Measurements from ENCODE around the gene EHBP1. TPM values are rescaled to one million over a fixed set of nuclear protein-coding genes. Genes with fewer than 3 reads are reported as not detected.
A peak's percentile ranks its signal among the peaks of the same experiment; 100 is the strongest.

The EHBP1 gene
- total and polyA plus RNA-seq, 7 experiments from 2014 or later: 12.3 to 31.5 (median 27.7) TPM

GRCh38 chr2:62698653-62699052 is 6.9 kb upstream of the EHBP1 start:
- Histone ChIP-seq H3K27ac (ENCODE audit: low read depth, low read length) (no peak overlapping the region), H3K27me3 (ENCODE audit: control insufficient read depth in 2 of 2, insufficient read depth in 2 of 2, low read length in 2 of 2) (peaks cover 3 to 4% of the 10 kb centered on the region in 2 donors), H3K36me3 (ENCODE audit: control insufficient read depth in 2 of 3, insufficient read depth in 3 of 3, low read length in 3 of 3) (no peaks in the 10 kb centered on the region), H3K4me3 (ENCODE audit: low read length) (no peak overlapping the region), H3K4me1 (ENCODE audit: control insufficient read depth in 2 of 2, insufficient read depth in 2 of 2, low read length in 2 of 2) (no peaks in the 10 kb centered on the region), H3K9me3 (ENCODE audit: control insufficient read depth in 2 of 3, low read length in 3 of 3) (no peaks in the 10 kb centered on the region)
- no peak overlapping the region for H3K27ac Mint-ChIP-seq
- H3K4me3 Mint-ChIP-seq: no peak overlapping the region
- no peaks in the 10 kb centered on the region for H3K36me3 Mint-ChIP-seq
- H3K9me3 Mint-ChIP-seq: peaks cover 0 to 1% (median 0%) of the 10 kb centered on the region in 11 donors
- intact Hi-C loops (cut with micrococcal nuclease): no loop called here
- ATAC-seq (no peak), DNase-seq (no peak)
- ChIA-PET CTCF (no interaction called here), POLR2A (no interaction called here)
- H3K27me3 Mint-ChIP-seq: peaks cover 11 to 27% (median 17%) of the 10 kb centered on the region in 5 donors
- H3K4me1 Mint-ChIP-seq: no peaks in the 10 kb centered on the region

- Mint-ChIP-seq H3K4me3 (peak overlapping the region; percentile 83 to 98 (median 92)), H3K4me1 (peaks cover 24 to 42% (median 31%) of the 10 kb centered on the region in 7 donors), H3K36me3 (peaks cover 0 to 14% (median 10%) of the 10 kb centered on the region in 5 donors), H3K9me3 (peaks cover 0 to 6% (median 0%) of the 10 kb centered on the region in 11 donors), H3K27ac (peak overlapping the region; percentile 45 to 91 (median 84)), H3K27me3 (peaks cover 0 to 13% (median 0%) of the 10 kb centered on the region in 5 donors)
- DNase-seq (peak in 1 of 9 donors; percentile 0), ATAC-seq (no peak)
- H3K36me3 ChIP-seq (ENCODE audit: control insufficient read depth in 2 of 3, insufficient read depth in 3 of 3, low read length in 3 of 3): peaks cover 0 to 6% (median 0%) of the 10 kb centered on the region in 3 experiments
- H3K4me3 ChIP-seq (ENCODE audit: low read length): peak overlapping the region; percentile 82
- intact Hi-C loops (cut with micrococcal nuclease): loop anchor here (1.0 to 10.0 kb wide), 23 partner anchors 199 to 1948 kb away; partner anchors contain the start of genes CCT4 (in 2 of the 2), COMMD1 (in 2 of the 2), MDH1 (in 2 of the 2) and PAPOLG (in 2 of the 2)
- POLR2A ChIA-PET: interaction anchor here (2.1 kb wide), 1 partner anchor 11 kb away, joined by 7 read pairs; no protein-coding TSS in a partner anchor
- no peaks in the 10 kb centered on the region for H3K9me3 ChIP-seq (ENCODE audit: control insufficient read depth in 2 of 3, low read length in 3 of 3)
- CTCF ChIA-PET: no interaction called here
- peak overlapping the region; percentile 72 for H3K27ac ChIP-seq (ENCODE audit: low read depth, low read length)
- peaks cover 0 to 21% of the 10 kb centered on the region in 2 donors for H3K4me1 ChIP-seq (ENCODE audit: control insufficient read depth in 2 of 2, insufficient read depth in 2 of 2, low read length in 2 of 2)
- no peaks in the 10 kb centered on the region for H3K27me3 ChIP-seq (ENCODE audit: control insufficient read depth in 2 of 2, insufficient read depth in 2 of 2, low read length in 2 of 2)
Observed at GRCh38 chr2:62704654-62705006, 883 bp upstream of the EHBP1 start.

- Mint-ChIP-seq H3K4me1 (peaks cover 24 to 49% (median 32%) of the 10 kb centered on the region in 7 donors), H3K27me3 (peaks cover 0 to 13% (median 0%) of the 10 kb centered on the region in 5 donors), H3K36me3 (peaks cover 0 to 15% (median 10%) of the 10 kb centered on the region in 5 donors), H3K9me3 (peaks cover 0 to 6% (median 0%) of the 10 kb centered on the region in 11 donors), H3K4me3 (peak overlapping the region; percentile 83 to 98 (median 92)), H3K27ac (peak overlapping the region; percentile 76 to 93 (median 84))
- Histone ChIP-seq H3K27me3 (ENCODE audit: control insufficient read depth in 2 of 2, insufficient read depth in 2 of 2, low read length in 2 of 2) (no peaks in the 10 kb centered on the region), H3K36me3 (ENCODE audit: control insufficient read depth in 2 of 3, insufficient read depth in 3 of 3, low read length in 3 of 3) (peaks cover 0 to 6% (median 0%) of the 10 kb centered on the region in 3 experiments), H3K9me3 (ENCODE audit: control insufficient read depth in 2 of 3, low read length in 3 of 3) (no peaks in the 10 kb centered on the region), H3K4me3 (ENCODE audit: low read length) (peak overlapping the region; percentile 82), H3K27ac (ENCODE audit: low read depth, low read length) (peak overlapping the region; percentile 72), H3K4me1 (ENCODE audit: control insufficient read depth in 2 of 2, insufficient read depth in 2 of 2, low read length in 2 of 2) (peaks cover 0 to 25% of the 10 kb centered on the region in 2 donors)
- POLR2A ChIA-PET: interaction anchor here (0.5 to 2.1 kb wide), 3 partner anchors 9 to 796 kb away, joined by 3 to 7 read pairs (median 3); no protein-coding TSS in a partner anchor
- CTCF ChIA-PET: interaction anchor here (0.6 kb wide), 1 partner anchor 883 kb away, joined by 3 read pairs; the partner anchor contains the start of gene MDH1
- intact Hi-C loops (cut with micrococcal nuclease): loop anchor here (1.0 to 10.0 kb wide), 24 partner anchors 69 to 1950 kb away; partner anchors contain the start of genes CCT4 (in 2 of the 2), COMMD1 (in 2 of the 2), MDH1 (in 2 of the 2) and PAPOLG (in 2 of the 2)
- DNase-seq: peak in 4 of 9 donors; percentile 5 to 12 (median 10)
- peak; percentile 13 for ATAC-seq
Observed at GRCh38 chr2:62705859-62706720, 577 bp downstream of the EHBP1 start.

GRCh38 chr2:62706721-62707521 is 1.4 kb downstream of the EHBP1 start:
- peaks cover 0 to 6% (median 0%) of the 10 kb centered on the region in 3 experiments for H3K36me3 ChIP-seq (ENCODE audit: control insufficient read depth in 2 of 3, insufficient read depth in 3 of 3, low read length in 3 of 3)
- H3K4me3 Mint-ChIP-seq: peak overlapping the region; percentile 83 to 98 (median 92)
- H3K9me3 Mint-ChIP-seq: peaks cover 0 to 6% (median 0%) of the 10 kb centered on the region in 11 donors
- CTCF ChIA-PET: interaction anchor here (0.6 kb wide), 1 partner anchor 804 kb away, joined by 3 read pairs; no protein-coding TSS in a partner anchor
- H3K27me3 ChIP-seq (ENCODE audit: control insufficient read depth in 2 of 2, insufficient read depth in 2 of 2, low read length in 2 of 2): no peaks in the 10 kb centered on the region
- POLR2A ChIA-PET: no interaction called here
- intact Hi-C loops (cut with micrococcal nuclease): loop anchor here (2.0 to 10.0 kb wide), 12 partner anchors 68 to 1950 kb away; partner anchors contain the start of genes AFTPH (in 1 of the 2), COMMD1 (in 1 of the 2), OTX1 (in 1 of the 2) and PAPOLG (in 1 of the 2)
- H3K27ac Mint-ChIP-seq: peak overlapping the region; percentile 60 to 93 (median 76)
- peak overlapping the region; percentile 82 for H3K4me3 ChIP-seq (ENCODE audit: low read length)
- H3K36me3 Mint-ChIP-seq: peaks cover 0 to 15% (median 10%) of the 10 kb centered on the region in 5 donors
- peaks cover 0 to 25% of the 10 kb centered on the region in 2 donors for H3K4me1 ChIP-seq (ENCODE audit: control insufficient read depth in 2 of 2, insufficient read depth in 2 of 2, low read length in 2 of 2)
- ATAC-seq (no peak), DNase-seq (no peak)
- peaks cover 24 to 49% (median 32%) of the 10 kb centered on the region in 7 donors for H3K4me1 Mint-ChIP-seq
- peaks cover 0 to 13% (median 0%) of the 10 kb centered on the region in 5 donors for H3K27me3 Mint-ChIP-seq
- H3K9me3 ChIP-seq (ENCODE audit: control insufficient read depth in 2 of 3, low read length in 3 of 3): no peaks in the 10 kb centered on the region
- peak overlapping the region; percentile 72 for H3K27ac ChIP-seq (ENCODE audit: low read depth, low read length)

- DNase-seq (no peak), ATAC-seq (no peak)
- ChIA-PET CTCF (no interaction called here), POLR2A (no interaction called here)
- H3K27me3 Mint-ChIP-seq: peaks cover 0 to 3% (median 0%) of the 10 kb centered on the region in 5 donors
- peaks cover 0 to 25% of the 10 kb centered on the region in 2 donors for H3K4me1 ChIP-seq (ENCODE audit: control insufficient read depth in 2 of 2, insufficient read depth in 2 of 2, low read length in 2 of 2)
- H3K4me3 Mint-ChIP-seq: peak overlapping the region in 8 of 10 donors; percentile 0 to 58 (median 10)
- H3K4me3 ChIP-seq (ENCODE audit: low read length): no peak overlapping the region
- peaks cover 0 to 6% (median 0%) of the 10 kb centered on the region in 3 experiments for H3K36me3 ChIP-seq (ENCODE audit: control insufficient read depth in 2 of 3, insufficient read depth in 3 of 3, low read length in 3 of 3)
- peaks cover 0 to 6% (median 0%) of the 10 kb centered on the region in 11 donors for H3K9me3 Mint-ChIP-seq
- H3K4me1 Mint-ChIP-seq: peaks cover 24 to 53% (median 32%) of the 10 kb centered on the region in 7 donors
- H3K36me3 Mint-ChIP-seq: peaks cover 0 to 15% (median 10%) of the 10 kb centered on the region in 5 donors
- peak overlapping the region in 1 of 9 donors; percentile 41 for H3K27ac Mint-ChIP-seq
- no peaks in the 10 kb centered on the region for H3K27me3 ChIP-seq (ENCODE audit: control insufficient read depth in 2 of 2, insufficient read depth in 2 of 2, low read length in 2 of 2)
- H3K27ac ChIP-seq (ENCODE audit: low read depth, low read length): no peak overlapping the region
- intact Hi-C loops (cut with micrococcal nuclease): loop anchor here (5.0 to 10.0 kb wide), 11 partner anchors 344 to 1951 kb away; partner anchors contain the start of genes AFTPH (in 1 of the 2), COMMD1 (in 1 of the 2), OTX1 (in 1 of the 2) and PAPOLG (in 1 of the 2)
- no peaks in the 10 kb centered on the region for H3K9me3 ChIP-seq (ENCODE audit: control insufficient read depth in 2 of 3, low read length in 3 of 3)
Observed at GRCh38 chr2:62708751-62709150, 3.2 kb downstream of the EHBP1 start.

Measured in naive thymus-derived CD4-positive, alpha-beta T cell (primary cell).